Liver (tissue), 9 donors: Measurements from ENCODE around the gene ZMPSTE24. TPM values are rescaled to one million over a fixed set of nuclear protein-coding genes. Genes with fewer than 3 reads are reported as not detected.

Source experiments
- DNase-seq: peaks from one replicate; pipeline ENCODE4 v3.0.0-alpha.2; 2017; ENCODE audit warnings: low spot score
- H3K27ac ChIP-seq, 2 donors: one replicate each; pipeline ENCODE4 v1.7.0; 2013; ENCODE audit warnings: inconsistent platforms in 2 of 2, low read length in 2 of 2, control low read depth in 1 of 2, low read depth in 1 of 2, mild to moderate bottlenecking in 1 of 2
- H3K27me3 ChIP-seq, 4 donors: one replicate each; pipeline versions ENCODE4 v1.6.1 to v1.7.0; 2013; ENCODE audit warnings: low read length in 3 of 4, inconsistent platforms in 1 of 4, mild to moderate bottlenecking in 1 of 4, moderate library complexity in 1 of 4; ENCODE audit not compliant: control insufficient read depth in 4 of 4, insufficient read depth in 4 of 4
- H3K36me3 ChIP-seq, 4 donors: one replicate each; pipeline versions ENCODE4 v1.6.1 to v1.7.0; 2013; ENCODE audit warnings: low read length in 3 of 4, mild to moderate bottlenecking in 3 of 4, low read depth in 1 of 4, moderate library complexity in 1 of 4; ENCODE audit not compliant: control insufficient read depth in 4 of 4, insufficient read depth in 3 of 4
- H3K4me1 ChIP-seq, 4 donors: one replicate each; pipeline versions ENCODE4 v1.6.1 to v1.7.0; 2013; ENCODE audit warnings: low read length in 3 of 4, mild to moderate bottlenecking in 3 of 4, moderate library complexity in 1 of 4; ENCODE audit not compliant: control insufficient read depth in 4 of 4, insufficient read depth in 4 of 4
- H3K4me3 ChIP-seq, 3 donors: one replicate each; pipeline versions ENCODE4 v1.6.1 to v1.7.0; 2013; ENCODE audit warnings: low read length in 3 of 3, control low read depth in 1 of 3, low read depth in 1 of 3, mild to moderate bottlenecking in 1 of 3
- H3K9ac ChIP-seq, 2 donors: one replicate each; pipeline ENCODE4 v1.7.0; 2013; ENCODE audit warnings: low read length in 2 of 2, mild to moderate bottlenecking in 2 of 2, moderate library complexity in 2 of 2, control low read depth in 1 of 2, low read depth in 1 of 2
- H3K9me3 ChIP-seq, 4 donors: one replicate each; pipeline versions ENCODE4 v1.6.1 to v1.7.0; 2013; ENCODE audit warnings: low read length in 3 of 4; ENCODE audit not compliant: control insufficient read depth in 4 of 4
- FOXA1 ChIP-seq: IDR thresholded peaks from 2 replicates; pipeline ENCODE4 v1.6.1; 2016; ENCODE audit warnings: antibody characterized with exemption
- FOXA2 ChIP-seq: IDR thresholded peaks from 2 replicates; pipeline ENCODE4 v1.6.1; 2016; ENCODE audit warnings: antibody characterized with exemption
- GABPA ChIP-seq, 2 donors: IDR thresholded peaks in 1 of 2; conservative IDR thresholded peaks in 1 of 2; 2 replicates each; pipeline ENCODE4 v1.6.1; 2016; ENCODE audit warnings: antibody characterized with exemption in 2 of 2, mild to moderate bottlenecking in 1 of 2, moderate library complexity in 1 of 2
- HNF4A ChIP-seq, 2 donors: conservative IDR thresholded peaks; 2 replicates each; pipeline ENCODE4 v1.6.1; 2016; ENCODE audit warnings: antibody characterized with exemption in 2 of 2, mild to moderate bottlenecking in 2 of 2
- HNF4G ChIP-seq: IDR thresholded peaks from 2 replicates; pipeline ENCODE4 v1.6.1; 2016; ENCODE audit warnings: antibody characterized with exemption
- RAD21 ChIP-seq, 2 donors: IDR thresholded peaks; 2 replicates each; pipeline ENCODE4 v1.6.1; 2016; ENCODE audit warnings: antibody characterized with exemption in 2 of 2, mild to moderate bottlenecking in 2 of 2
- TAF1 ChIP-seq: conservative IDR thresholded peaks from 2 replicates; pipeline ENCODE4 v1.6.1; 2016; ENCODE audit warnings: antibody characterized with exemption, mild to moderate bottlenecking
- YY1 ChIP-seq: IDR thresholded peaks from 2 replicates; pipeline ENCODE4 v1.6.1; 2016; ENCODE audit warnings: antibody characterized with exemption, mild to moderate bottlenecking
- WGBS: extraction: QIAGEN DNeasy Blood & Tissue Kit; methylation state at CpG from one replicate; pipeline ENCODE4 v1.1.7; 2013; 5-methylcytosine and 5-hydroxymethylcytosine counted together
- polyA plus RNA-seq, 2 donors: library from polyadenylated mRNA; stranded (reverse) in 1 of 2; unstranded in 1 of 2; fragments of 200-250 nt in 1 of 2; fragments of >200 nt in 1 of 2; fragmentation: Nextera tagmentation in 1 of 2; extraction: Ambion mirVana in 1 of 2; gene quantifications; one replicate each; pipeline versions ENCODE4 v1.2.1 to v1.2.3, GENCODE V29; 2013 to 2015
- total RNA-seq, 2 donors: library from RNA; depleted of rRNA; stranded (reverse); fragments of >200 nt; gene quantifications; one replicate each; pipeline ENCODE4 v1.2.3, GENCODE V29; 2014
- TF ChIP-seq, protein P1 (sequence below): fragments of 150-350 bp; IDR thresholded peaks from 2 replicates; pipeline ENCODE4 v1.5.1; 2017; ENCODE audit warnings: improper control_type of control experiment, low read depth, low read length; ENCODE audit not compliant: missing input control
- TF ChIP-seq, protein P2 (sequence below): IDR thresholded peaks from 2 replicates; pipeline ENCODE4 v1.6.1; 2016; ENCODE audit warnings: antibody characterized with exemption
- TF ChIP-seq, protein P3 (sequence below): IDR thresholded peaks from 2 replicates; pipeline ENCODE4 v1.6.1; 2016; ENCODE audit warnings: antibody characterized with exemption
- donor health status: healthy.
- donor health status: healthy.
- donor health status: healthy.
- donor health status: healthy.
- donor health status: healthy.

Gene ZMPSTE24
- total and polyA plus RNA-seq, 4 donors = 17.3 to 40.1 (median 22.6) TPM

DNA sequence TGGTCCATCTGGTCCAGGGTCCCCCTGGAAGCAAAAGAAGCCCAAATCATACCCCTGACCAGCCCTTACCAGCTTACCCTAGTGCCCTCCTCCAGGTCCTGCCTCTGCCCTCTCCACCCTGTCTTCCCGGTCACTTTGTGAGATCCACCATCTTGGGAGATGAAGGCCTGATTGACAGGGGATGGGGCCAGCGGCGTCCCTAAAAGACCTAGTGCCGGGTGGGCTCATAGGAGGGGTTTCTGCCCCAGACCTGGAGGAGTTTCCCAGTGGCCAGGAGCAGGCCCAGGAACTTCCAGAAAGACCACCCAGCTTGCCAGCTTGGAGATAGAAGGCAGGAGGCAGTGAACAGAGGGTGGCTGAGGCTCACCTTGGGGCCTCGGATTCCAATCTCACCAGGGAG lies 53.7 kb downstream of the ZMPSTE24 start:
- Histone ChIP-seq H3K27me3 (peaks cover 0 to 2% (median 0%) of the 10 kb centered on the region in 4 donors), H3K9ac (no peak overlapping the region), H3K9me3 (no peaks in the 10 kb centered on the region), H3K36me3 (no peaks in the 10 kb centered on the region), H3K27ac (no peak overlapping the region), H3K4me3 (no peak overlapping the region), H3K4me1 (peaks cover 8 to 17% (median 11%) of the 10 kb centered on the region in 4 donors)
- TF ChIP-seq YY1 = no peak
- no peak for TF ChIP-seq FOXA2
- no peak for TF ChIP-seq RAD21 (IDR thresholded peaks at IDR 0.05)
- TF ChIP-seq, protein P1, sequence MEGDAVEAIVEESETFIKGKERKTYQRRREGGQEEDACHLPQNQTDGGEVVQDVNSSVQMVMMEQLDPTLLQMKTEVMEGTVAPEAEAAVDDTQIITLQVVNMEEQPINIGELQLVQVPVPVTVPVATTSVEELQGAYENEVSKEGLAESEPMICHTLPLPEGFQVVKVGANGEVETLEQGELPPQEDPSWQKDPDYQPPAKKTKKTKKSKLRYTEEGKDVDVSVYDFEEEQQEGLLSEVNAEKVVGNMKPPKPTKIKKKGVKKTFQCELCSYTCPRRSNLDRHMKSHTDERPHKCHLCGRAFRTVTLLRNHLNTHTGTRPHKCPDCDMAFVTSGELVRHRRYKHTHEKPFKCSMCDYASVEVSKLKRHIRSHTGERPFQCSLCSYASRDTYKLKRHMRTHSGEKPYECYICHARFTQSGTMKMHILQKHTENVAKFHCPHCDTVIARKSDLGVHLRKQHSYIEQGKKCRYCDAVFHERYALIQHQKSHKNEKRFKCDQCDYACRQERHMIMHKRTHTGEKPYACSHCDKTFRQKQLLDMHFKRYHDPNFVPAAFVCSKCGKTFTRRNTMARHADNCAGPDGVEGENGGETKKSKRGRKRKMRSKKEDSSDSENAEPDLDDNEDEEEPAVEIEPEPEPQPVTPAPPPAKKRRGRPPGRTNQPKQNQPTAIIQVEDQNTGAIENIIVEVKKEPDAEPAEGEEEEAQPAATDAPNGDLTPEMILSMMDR = no peak
- TF ChIP-seq, protein P2, sequence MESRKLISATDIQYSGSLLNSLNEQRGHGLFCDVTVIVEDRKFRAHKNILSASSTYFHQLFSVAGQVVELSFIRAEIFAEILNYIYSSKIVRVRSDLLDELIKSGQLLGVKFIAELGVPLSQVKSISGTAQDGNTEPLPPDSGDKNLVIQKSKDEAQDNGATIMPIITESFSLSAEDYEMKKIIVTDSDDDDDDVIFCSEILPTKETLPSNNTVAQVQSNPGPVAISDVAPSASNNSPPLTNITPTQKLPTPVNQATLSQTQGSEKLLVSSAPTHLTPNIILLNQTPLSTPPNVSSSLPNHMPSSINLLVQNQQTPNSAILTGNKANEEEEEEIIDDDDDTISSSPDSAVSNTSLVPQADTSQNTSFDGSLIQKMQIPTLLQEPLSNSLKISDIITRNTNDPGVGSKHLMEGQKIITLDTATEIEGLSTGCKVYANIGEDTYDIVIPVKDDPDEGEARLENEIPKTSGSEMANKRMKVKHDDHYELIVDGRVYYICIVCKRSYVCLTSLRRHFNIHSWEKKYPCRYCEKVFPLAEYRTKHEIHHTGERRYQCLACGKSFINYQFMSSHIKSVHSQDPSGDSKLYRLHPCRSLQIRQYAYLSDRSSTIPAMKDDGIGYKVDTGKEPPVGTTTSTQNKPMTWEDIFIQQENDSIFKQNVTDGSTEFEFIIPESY = no peak
- no peak for TF ChIP-seq HNF4G
- 91% methylated on average over 5 of the region's 5 CpGs for whole genome bisulfite sequencing
- DNase-seq = no peak

DNA sequence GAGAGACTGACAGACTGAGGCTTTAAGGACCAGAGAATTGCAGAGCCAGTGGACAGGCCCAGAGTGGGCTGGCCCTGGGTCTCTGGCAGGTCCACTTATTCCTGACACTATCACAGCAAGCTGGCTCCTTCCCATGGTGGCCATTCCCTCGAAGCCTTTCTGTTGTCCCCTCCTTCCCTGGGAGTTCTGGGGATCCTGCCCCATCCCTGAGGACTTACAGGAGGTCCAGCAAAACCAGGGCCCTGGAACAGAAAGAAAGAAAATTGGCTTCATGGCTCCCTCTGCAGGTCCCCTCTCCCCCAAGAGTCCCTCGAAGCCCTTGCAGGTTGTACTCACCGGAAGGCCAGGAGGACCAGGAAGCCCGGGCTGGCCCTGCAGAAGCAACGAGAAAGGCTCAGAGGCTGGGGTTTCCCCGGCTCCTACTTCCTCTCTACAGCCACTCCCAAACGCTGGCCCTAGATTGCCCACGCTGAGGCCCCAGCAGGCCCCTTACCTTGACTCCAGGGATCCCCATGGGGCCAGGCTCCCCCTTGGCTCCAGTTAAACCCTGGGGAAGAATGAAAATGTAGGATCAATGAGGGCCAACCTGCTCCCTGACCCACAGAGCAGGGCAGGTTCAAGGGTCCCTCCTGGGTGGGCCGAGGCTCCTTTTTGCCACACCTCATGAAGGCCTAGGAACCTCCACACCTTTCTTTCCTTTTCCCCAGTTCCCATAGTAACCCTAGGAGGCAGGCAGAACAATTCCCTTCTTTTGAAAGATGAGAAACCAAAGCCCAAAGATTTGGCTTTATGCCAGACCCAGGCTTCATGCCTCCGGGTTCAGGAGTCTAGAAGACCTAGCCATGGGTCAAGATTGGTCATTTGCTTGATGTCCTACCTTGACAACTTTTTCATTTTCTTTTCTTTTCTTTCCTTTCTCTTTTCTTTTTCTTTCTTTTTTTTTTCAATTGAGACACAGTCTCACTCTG lies 54.5 kb downstream of the ZMPSTE24 start:
- no peaks in the 10 kb centered on the region for H3K9me3 ChIP-seq
- TF ChIP-seq, protein P3, sequence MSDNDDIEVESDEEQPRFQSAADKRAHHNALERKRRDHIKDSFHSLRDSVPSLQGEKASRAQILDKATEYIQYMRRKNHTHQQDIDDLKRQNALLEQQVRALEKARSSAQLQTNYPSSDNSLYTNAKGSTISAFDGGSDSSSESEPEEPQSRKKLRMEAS = no peak
- no peak for TF ChIP-seq GABPA (IDR thresholded peaks at IDR 0.05 in 1 of 2, conservative IDR thresholded peaks at IDR 0.05 in 1 of 2)
- TF ChIP-seq FOXA1 = no peak
- TF ChIP-seq, protein P2 = no peak
- TF ChIP-seq HNF4A (conservative IDR thresholded peaks at IDR 0.05) = no peak
- TF ChIP-seq TAF1 = no peak
- no peak for TF ChIP-seq YY1
- no peak for TF ChIP-seq HNF4G
- 75% methylated on average over 10 of the region's 10 CpGs for whole genome bisulfite sequencing
- DNase-seq = no peak
- no peak overlapping the region for H3K9ac ChIP-seq
- H3K27me3 ChIP-seq = peaks cover 0 to 4% (median 2%) of the 10 kb centered on the region in 4 donors
- H3K27ac ChIP-seq = no peak overlapping the region
- no peaks in the 10 kb centered on the region for H3K36me3 ChIP-seq
- peaks cover 10 to 21% (median 15%) of the 10 kb centered on the region in 4 donors for H3K4me1 ChIP-seq
- H3K4me3 ChIP-seq = no peak overlapping the region
